WTC11 (cell line): ENCODE measurements around the gene ITPR1.

Source experiments
- ATF1 ChIP-seq: sonication (generic); formaldehyde crosslinking; IDR thresholded peaks from 2 replicates; pipeline ENCODE4 v1.8.1; 2023; ENCODE audit warnings: mild to moderate bottlenecking, moderate library complexity, missing genetic modification reagents
- CTCF ChIP-seq: fragments of 200-600 bp; IDR thresholded peaks from 2 replicates; pipeline ENCODE4 v1.8.0; 2022; ENCODE audit warnings: antibody characterized with exemption
- GRHL2 ChIP-seq: fragments of 250-450 bp; sonication (Bioruptor Pico); IDR thresholded peaks from 2 replicates; pipeline ENCODE4 v1.8.0; 2022; ENCODE audit warnings: mild to moderate bottlenecking, moderate library complexity; ENCODE audit not compliant: insufficient replicate concordance, severe bottlenecking
- NR2C2 ChIP-seq: sonication (generic); formaldehyde crosslinking; IDR thresholded peaks from 2 replicates; pipeline ENCODE4 v1.8.0; 2022; ENCODE audit warnings: mild to moderate bottlenecking, missing genetic modification reagents

GRCh38 chr3:4748701-4749378 lies 255.7 kb downstream of the ITPR1 start:
- TF ChIP-seq NR2C2 (CRISPR knock-in tag) (no peak), CTCF (no peak), ATF1 (no peak), GRHL2 (no peak)
